Esophagus squamous epithelium (tissue), 5 donors: ENCODE measurements around the gene AQP9. TPM values are rescaled to one million over a fixed set of nuclear protein-coding genes. Genes with fewer than 3 reads are reported as not detected.
A peak's percentile ranks its signal among the peaks of the same experiment; 100 is the strongest.

Source experiments
- DNase-seq: peaks from one replicate; lab custom pipeline; 2025; lab: John Stamatoyannopoulos, UW
- H3K27ac ChIP-seq, 4 donors: fragments of 200-600 bp; sonication (generic); one replicate each; pipeline ENCODE4 v1.5.1; 2016 to 2019; ENCODE audit warnings: mild to moderate bottlenecking in 1 of 4
- H3K27me3 ChIP-seq, 4 donors: fragments of 200-600 bp; sonication (generic); 1 replicate in 3 of 4; 2 replicates in 1 of 4; pipeline versions ENCODE4 v1.5.1 to v1.6.0; 2017 to 2021; ENCODE audit warnings: antibody characterized with exemption in 1 of 4
- H3K36me3 ChIP-seq, 3 donors: fragments of 200-600 bp; sonication (generic); one replicate each; pipeline ENCODE4 v1.5.1; 2016 to 2019
- H3K4me1 ChIP-seq, 3 donors: fragments of 200-600 bp; sonication (generic); one replicate each; pipeline ENCODE4 v1.5.1; 2017 to 2019
- H3K4me3 ChIP-seq, 4 donors: fragments of 200-600 bp; sonication (generic); 1 replicate in 3 of 4; 2 replicates in 1 of 4; pipeline ENCODE4 v1.5.1; 2016 to 2019; ENCODE audit warnings: mild to moderate bottlenecking in 2 of 4, moderate library complexity in 1 of 4
- H3K9me3 ChIP-seq, 3 donors: fragments of 200-600 bp; sonication (generic); one replicate each; pipeline ENCODE4 v1.5.1; 2016 to 2019
- POLR2A ChIP-seq, 4 donors: fragments of 450-650 bp; IDR thresholded peaks; one replicate each; pipeline ENCODE4 v1.6.1; 2017; ENCODE audit warnings: antibody characterized with exemption in 4 of 4, mild to moderate bottlenecking in 4 of 4, moderate library complexity in 3 of 4
- WGBS, 2 donors: methylation state at CpG; one replicate each; pipeline ENCODE4 v1.1.5; 2018; 5-methylcytosine and 5-hydroxymethylcytosine counted together
- intact Hi-C: fragments of 100-400 bp; cut with DNase I; formaldehyde crosslinking; loops from one replicate; pipeline ENCODE4 v1.15.0; 2022
- total RNA-seq, 4 donors: library from RNA; depleted of rRNA; stranded (reverse); fragments of >200 nt; gene quantifications; one replicate each; pipeline ENCODE4 v1.1.0, GENCODE V29; 2016
- TF ChIP-seq, protein P1 (sequence below), 6 experiments: fragments of 450-650 bp in 4 of 6; fragments of 200-600 bp in 2 of 6; sonication (generic) in 2 of 6; IDR thresholded peaks; one replicate each; pipeline ENCODE4 v1.5.1; 2016 to 2019; ENCODE audit warnings: antibody characterized with exemption in 6 of 6, mild to moderate bottlenecking in 4 of 6, moderate library complexity in 4 of 6
- donor health status: DM: yes; HTN: yes; CAD: no.

The AQP9 gene
- total RNA-seq, 4 donors from 2014 or later, result 0.38 to 2.0 (median 1.9) TPM; not detected in 1

DNA sequence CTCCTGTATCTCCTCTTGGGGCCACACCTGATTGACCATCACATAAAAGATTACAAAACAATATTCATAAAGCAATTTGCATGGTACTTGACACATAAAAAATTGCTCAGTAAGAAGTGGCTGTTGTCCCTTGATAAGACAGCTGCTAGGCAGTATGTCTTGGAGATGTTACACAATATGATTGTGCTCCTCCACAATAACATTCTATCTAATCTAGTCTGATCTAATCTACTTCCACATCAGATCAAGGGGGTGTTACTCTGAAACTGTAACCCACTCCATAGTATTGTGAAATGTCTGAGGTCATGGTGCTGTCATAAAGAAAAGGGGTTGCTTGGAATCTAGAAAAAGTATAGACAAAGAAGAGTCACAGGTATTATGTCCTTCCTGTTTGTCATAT lies 23.4 kb upstream of the AQP9 start:
- no peaks in the 10 kb centered on the region for H3K4me1 ChIP-seq
- no peaks in the 10 kb centered on the region for H3K9me3 ChIP-seq
- peaks cover 0 to 9% (median 0%) of the 10 kb centered on the region in 4 donors for H3K27me3 ChIP-seq
- no peak overlapping the region for H3K27ac ChIP-seq
- DNase-seq, result no peak
- no peaks in the 10 kb centered on the region for H3K36me3 ChIP-seq
- H3K4me3 ChIP-seq, result no peak overlapping the region
- intact Hi-C loops, result no loop called here
- TF ChIP-seq, protein P1, sequence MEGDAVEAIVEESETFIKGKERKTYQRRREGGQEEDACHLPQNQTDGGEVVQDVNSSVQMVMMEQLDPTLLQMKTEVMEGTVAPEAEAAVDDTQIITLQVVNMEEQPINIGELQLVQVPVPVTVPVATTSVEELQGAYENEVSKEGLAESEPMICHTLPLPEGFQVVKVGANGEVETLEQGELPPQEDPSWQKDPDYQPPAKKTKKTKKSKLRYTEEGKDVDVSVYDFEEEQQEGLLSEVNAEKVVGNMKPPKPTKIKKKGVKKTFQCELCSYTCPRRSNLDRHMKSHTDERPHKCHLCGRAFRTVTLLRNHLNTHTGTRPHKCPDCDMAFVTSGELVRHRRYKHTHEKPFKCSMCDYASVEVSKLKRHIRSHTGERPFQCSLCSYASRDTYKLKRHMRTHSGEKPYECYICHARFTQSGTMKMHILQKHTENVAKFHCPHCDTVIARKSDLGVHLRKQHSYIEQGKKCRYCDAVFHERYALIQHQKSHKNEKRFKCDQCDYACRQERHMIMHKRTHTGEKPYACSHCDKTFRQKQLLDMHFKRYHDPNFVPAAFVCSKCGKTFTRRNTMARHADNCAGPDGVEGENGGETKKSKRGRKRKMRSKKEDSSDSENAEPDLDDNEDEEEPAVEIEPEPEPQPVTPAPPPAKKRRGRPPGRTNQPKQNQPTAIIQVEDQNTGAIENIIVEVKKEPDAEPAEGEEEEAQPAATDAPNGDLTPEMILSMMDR (IDR thresholded peaks at IDR 0.05), result no peak
- no peak for TF ChIP-seq POLR2A (IDR thresholded peaks at IDR 0.05)

DNA sequence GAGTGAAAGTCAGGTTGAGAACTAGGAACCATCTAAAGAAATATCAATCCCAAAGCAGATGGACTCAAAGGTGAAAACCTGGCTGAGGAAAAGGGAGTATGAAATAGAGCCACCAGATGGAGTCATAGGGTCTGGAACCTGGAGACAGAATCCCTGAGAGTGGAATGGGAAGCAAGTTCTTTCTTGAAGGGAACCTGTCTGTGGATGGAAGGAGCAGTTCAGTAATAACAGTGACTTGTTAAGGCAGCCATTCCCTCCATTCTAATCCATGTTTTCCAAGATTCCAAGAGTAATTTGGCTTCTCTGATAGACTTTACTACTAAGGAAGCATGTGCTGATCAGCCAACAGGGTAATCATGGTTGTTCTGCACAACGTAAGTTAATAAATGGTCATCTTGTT lies 22.5 kb upstream of the AQP9 start:
- no peak for TF ChIP-seq POLR2A (IDR thresholded peaks at IDR 0.05)
- TF ChIP-seq, protein P1 (IDR thresholded peaks at IDR 0.05), result peak in 1 of 6 experiments; percentile 35
- H3K27me3 ChIP-seq, result peaks cover 0 to 2% (median 0%) of the 10 kb centered on the region in 4 donors
- no peaks in the 10 kb centered on the region for H3K4me1 ChIP-seq
- no peak for DNase-seq
- intact Hi-C loops, result no loop called here
- H3K4me3 ChIP-seq, result no peak overlapping the region
- H3K36me3 ChIP-seq, result no peaks in the 10 kb centered on the region
- H3K27ac ChIP-seq, result no peak overlapping the region
- WGBS, 2 donors, result 65 to 78% methylated on average over 1 of the region's 1 CpG
- H3K9me3 ChIP-seq, result no peaks in the 10 kb centered on the region

DNA sequence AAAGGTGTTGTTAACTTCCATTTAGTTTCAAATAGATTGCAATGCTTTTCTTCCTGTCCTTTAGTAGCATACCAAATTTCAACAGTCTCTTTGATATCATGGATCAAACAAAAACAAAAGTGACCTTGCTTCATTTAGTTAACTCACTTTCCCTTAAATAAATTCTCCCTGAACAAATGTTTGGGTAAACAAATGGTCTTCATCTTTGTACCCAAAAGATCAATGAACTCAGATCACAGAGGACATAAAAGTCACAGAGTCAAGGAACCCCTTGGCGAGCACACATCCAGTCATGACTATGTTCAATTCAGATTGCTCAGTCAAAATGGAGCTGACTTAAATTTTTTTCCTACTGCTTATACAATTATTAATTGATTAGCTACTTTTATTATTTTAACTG lies 20.6 kb upstream of the AQP9 start:
- WGBS, 2 donors, result 67 to 83% methylated on average over 1 of the region's 1 CpG
- intact Hi-C loops, result no loop called here
- Histone ChIP-seq H3K27me3 (no peaks in the 10 kb centered on the region), H3K4me1 (no peaks in the 10 kb centered on the region), H3K4me3 (no peak overlapping the region), H3K9me3 (no peaks in the 10 kb centered on the region), H3K36me3 (no peaks in the 10 kb centered on the region), H3K27ac (no peak overlapping the region)
- DNase-seq, result no peak
- TF ChIP-seq, protein P1 (IDR thresholded peaks at IDR 0.05), result no peak
- no peak for TF ChIP-seq POLR2A (IDR thresholded peaks at IDR 0.05)

DNA sequence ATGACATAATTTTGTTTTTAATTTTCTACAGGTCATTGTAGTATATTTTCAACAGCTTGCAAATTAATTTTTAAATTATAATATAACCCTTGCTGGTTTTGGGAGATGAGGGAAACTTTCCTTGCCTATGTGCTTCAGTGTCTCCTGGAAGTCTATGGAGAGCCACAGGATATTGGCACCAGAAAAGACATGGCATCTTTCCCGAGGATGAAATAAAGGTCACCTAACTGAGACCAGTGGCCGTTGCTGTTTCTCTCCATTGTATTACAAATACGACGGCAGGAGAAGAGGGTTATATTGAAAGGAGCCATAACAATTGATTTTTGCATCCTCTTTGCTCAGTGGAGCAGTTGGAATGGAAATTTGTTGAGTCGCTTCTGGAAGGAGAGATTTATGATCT lies 19.9 kb upstream of the AQP9 start:
- intact Hi-C loops, result no loop called here
- WGBS, 2 donors, result 74 to 76% methylated on average over 5 of the region's 5 CpGs

DNA sequence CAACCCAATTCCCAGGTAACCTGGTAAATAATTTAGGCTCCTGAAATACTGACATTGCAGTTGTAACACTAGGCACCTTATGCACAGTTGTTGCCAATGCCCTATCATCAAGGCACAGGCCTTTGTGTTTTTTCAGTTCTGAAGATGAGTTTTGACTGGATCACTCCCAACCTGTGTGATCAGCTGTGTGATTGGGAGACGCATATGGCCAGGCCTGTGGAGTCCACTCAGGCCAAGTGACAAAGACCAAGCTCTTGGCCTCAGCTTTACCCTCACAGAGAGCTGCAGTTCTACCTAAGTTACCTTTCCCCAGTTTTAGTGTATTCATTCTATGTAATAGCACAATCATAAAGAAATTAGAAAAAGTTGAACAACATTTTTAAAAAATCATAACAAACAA lies 19.2 kb upstream of the AQP9 start:
- no peak overlapping the region for H3K4me3 ChIP-seq
- H3K27ac ChIP-seq, result no peak overlapping the region
- TF ChIP-seq, protein P1 (IDR thresholded peaks at IDR 0.05), result no peak
- no peaks in the 10 kb centered on the region for H3K4me1 ChIP-seq
- no peaks in the 10 kb centered on the region for H3K9me3 ChIP-seq
- intact Hi-C loops, result no loop called here
- no peak for DNase-seq
- H3K27me3 ChIP-seq, result no peaks in the 10 kb centered on the region
- WGBS, 2 donors, result 71 to 100% methylated on average over 1 of the region's 1 CpG
- no peaks in the 10 kb centered on the region for H3K36me3 ChIP-seq

More for the DNA sequence above, 19.9 kb upstream of the AQP9 start:
- no peaks in the 10 kb centered on the region for H3K27me3 ChIP-seq
- no peak for DNase-seq
- no peak overlapping the region for H3K4me3 ChIP-seq
- TF ChIP-seq, protein P1 (IDR thresholded peaks at IDR 0.05), result no peak
- no peak for TF ChIP-seq POLR2A (IDR thresholded peaks at IDR 0.05)
- no peak overlapping the region for H3K27ac ChIP-seq
- no peaks in the 10 kb centered on the region for H3K9me3 ChIP-seq
- H3K4me1 ChIP-seq, result no peaks in the 10 kb centered on the region
- H3K36me3 ChIP-seq, result no peaks in the 10 kb centered on the region
